HG02943 (cell line): ENCODE results near the gene AK2.
"Not testable (repeated sequence)": the region's sequence is repeated elsewhere in the genome, so short reads cannot be mapped to it uniquely, and the experiment has no call there.

Experiments
- ATAC-seq: cut with Tn5 transposase; IDR thresholded peaks from one replicate; pipeline ENCODE4 v1.9.1; 2021; ENCODE audit warnings: mild to moderate bottlenecking, low read depth, moderate library complexity; ENCODE audit not compliant: unreplicated experiment

AK2 gene

DNA sequence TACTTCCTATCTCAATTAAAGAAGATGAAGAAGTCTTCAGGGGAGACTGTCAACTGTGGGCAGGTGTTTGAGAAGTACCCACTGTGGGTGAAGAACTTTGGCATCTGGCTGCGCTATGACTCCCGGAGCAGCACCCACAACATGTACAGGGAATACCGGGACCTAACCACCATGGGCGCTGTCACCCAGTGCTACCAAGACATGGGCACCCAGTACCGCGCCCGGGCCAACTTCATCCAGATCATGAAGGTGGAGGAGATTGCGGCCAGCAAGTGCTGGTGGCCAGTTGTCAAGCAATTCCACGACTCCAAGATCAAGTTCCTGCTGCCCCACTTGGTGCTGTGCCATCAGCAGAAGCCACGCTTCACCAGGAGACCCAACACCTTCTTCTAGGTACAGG is 56.6 kb downstream of the AK2 start:
- no peak for ATAC-seq

- no peak for ATAC-seq
Measured at GRCh38 chr1:32978854-32979253, 57.8 kb downstream of the AK2 start.

DNA sequence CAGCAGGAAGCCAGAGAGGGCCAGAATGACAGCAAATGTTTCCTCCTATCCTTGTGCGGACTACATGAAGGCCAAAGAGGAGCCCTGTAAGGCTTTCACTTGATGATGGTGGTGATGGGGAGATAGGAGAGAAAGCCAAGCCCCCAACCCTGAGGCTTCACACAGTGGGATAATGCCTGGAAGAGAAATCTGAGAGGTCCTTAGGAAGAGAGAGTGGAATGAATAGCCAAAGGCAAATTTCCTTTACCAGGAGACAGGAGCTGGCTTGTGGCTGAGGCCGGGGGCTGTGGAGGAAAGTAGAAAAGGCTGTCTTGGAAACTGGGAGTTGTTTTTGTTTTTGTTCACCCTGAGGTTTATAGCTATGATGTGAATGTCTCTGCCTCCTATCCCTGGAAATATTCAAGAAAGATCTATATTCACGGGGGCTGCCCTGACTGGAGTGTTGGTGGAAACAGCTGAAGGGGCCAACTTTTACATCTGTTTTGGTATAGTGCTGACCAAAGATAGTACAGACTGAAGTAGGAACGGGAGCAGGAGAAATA is 59.1 kb downstream of the AK2 start:
- ATAC-seq: no peak

DNA sequence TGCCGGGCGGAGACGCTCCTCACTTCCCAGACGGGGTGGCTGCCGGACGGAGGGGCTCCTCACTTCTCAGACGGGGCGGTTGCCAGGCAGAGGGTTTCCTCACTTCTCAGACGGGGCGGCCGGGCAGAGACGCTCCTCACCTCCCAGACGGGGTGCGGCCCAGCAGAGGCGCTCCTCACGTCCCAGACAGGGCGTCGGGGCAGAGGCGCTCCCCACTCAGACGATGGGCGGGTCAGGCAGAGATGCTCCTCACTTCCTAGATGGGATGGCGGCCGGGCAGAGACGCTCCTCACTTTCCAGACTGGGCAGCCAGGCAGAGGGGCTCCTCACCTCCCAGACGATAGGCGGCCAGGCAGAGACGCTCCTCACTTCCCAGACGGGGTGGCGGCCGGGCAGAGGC is 61.6 kb downstream of the AK2 start:
- ATAC-seq: not testable (repeated sequence)

- ATAC-seq: not testable (repeated sequence)
Measured at GRCh38 chr1:32973458-32973857, 63.2 kb downstream of the AK2 start.

GRCh38 chr1:32972814-32973428 is 63.8 kb downstream of the AK2 start:
- ATAC-seq: no peak

DNA sequence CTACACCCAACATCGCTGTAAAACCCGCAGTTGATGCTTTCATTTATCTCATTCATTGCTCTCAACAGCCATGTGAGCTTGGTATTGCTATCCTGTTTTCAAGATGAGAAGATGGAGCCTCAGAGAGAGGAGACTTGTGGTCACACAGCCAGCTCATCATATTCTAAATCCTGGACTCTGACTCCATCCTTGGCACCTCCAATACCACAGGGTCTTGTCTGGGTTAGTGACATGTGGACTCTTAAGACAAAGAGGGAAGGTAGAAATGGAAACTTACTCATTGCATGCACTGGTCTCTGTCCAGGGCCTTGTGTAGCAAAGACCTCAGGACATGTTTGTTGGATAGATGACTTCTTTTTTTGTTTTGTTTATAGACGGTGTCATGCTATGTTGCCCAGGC is 65.1 kb downstream of the AK2 start:
- no peak for ATAC-seq

DNA sequence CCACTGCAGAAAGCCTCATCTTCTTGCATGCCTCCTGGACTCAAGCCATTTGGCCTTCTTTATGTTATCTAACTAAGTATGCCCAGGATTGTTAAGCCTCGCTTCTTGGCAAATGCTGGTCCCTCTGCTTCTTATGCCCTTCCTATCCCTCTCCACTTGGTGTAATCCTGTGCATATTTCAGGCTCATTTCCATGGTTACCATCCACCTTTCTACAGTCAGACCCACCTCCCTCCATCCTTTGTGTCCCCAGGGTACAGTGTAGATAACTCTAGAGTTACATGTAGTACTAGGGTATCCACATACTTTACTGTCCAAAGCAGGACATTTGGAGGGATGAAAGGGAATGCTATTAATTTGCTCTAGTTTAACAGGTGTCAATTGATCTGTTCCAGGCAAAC is 65.5 kb downstream of the AK2 start:
- no peak for ATAC-seq

- ATAC-seq: no peak
Measured at GRCh38 chr1:32969566-32969965, 67.1 kb downstream of the AK2 start.

DNA sequence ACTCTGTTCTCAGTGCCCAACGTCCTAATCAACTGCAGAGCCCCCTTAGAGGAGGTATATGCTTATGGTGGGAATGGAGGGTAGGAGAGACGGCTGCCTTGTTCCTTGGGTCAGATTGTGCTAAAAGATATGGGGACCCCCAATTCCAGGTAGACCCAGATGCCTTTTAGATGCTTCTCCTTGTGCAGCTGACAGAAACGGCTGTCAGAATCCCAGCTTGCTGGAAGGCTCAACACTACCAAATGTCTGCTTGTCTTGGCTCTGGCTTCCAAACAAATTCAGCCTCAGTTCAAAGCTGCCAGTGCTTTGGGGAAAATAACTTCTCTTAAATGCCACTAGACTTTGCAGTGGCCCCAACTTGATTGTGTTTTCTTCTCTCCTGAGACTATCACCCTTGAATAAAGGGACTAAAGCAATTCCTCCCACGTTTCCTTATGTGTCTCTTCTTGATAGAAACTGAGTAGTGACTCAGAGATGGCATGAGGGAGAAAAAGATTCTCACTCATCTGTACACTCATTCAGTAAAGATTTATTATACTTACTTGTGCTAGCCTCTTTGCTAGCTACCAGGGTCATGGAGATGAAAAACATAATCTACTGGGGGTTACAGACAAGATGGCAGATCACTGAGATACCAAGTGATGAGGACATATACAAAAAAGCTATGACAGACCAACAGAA is 68.7 kb downstream of the AK2 start:
- ATAC-seq: no peak

- no peak for ATAC-seq
Measured at GRCh38 chr1:32966900-32967299, 69.8 kb downstream of the AK2 start.

DNA sequence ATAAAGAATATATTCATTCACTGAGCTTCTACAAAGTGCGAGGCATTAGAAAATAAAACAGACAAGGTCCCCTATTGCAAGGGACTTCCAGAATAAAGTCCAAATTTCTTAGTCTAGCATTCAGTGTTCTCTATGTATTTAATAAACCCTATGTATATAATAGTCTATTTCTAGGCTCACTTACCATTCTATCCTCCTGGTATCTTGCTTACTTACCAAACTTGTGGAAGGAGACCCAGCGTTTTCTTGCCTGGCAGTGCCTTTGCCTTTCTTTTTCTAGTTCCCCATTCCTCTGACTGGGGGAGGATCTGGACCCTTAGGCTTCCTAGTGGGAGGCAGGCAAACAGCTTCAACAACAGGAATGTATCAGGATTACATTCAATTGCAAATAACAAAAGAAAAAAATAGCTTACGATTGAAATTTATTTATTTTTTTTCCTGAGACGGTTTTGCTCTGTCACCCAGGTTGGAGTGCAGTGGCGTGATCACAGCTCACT is 71.4 kb downstream of the AK2 start:
- no peak for ATAC-seq

DNA sequence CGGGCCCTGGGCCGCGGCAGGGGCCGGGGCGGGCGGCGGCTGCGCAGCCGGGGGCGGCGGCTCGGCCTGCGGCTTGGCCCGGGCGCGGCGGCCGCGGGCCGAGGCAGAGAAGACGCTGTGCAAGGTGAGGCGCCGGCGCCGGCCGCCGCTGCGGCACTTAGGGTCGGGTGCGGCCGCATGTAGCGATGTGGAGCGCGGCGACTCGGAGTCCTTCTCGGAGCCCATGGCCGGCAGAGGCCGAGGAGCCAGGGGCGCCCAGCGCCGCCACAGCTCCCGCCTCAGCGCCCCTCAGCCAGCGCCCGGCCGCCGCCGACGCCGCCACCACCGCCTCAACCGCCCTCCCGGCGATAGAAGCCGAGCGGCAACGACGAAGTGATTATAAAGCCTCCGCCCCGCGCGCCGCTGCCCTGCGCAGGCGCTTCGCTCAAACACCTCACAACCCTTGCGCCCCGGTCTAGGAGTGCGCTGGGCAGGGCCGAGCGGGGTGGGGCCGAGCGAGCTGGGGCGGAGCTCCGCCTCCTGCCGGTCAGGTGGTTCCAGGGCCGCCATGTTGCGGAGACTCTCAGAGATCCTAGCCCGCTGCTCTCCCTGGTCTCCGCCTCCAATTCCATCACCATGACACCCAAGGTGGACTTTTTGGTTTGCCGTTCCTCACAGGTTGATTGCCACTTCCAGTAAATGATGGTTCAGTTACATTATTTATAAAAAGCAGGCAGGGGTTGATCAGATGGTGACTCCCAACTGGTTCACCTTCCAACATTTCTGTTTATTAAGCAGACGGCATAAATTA is 72.0 kb downstream of the AK2 start, which contains the start of gene RNF19B:
TSS of gene RNF19B (minus strand) at position 349 of the 790 bp plus-strand sequence. CDS start at position 225, 124 bp downstream.
- ATAC-seq: peak; percentile 73

DNA sequence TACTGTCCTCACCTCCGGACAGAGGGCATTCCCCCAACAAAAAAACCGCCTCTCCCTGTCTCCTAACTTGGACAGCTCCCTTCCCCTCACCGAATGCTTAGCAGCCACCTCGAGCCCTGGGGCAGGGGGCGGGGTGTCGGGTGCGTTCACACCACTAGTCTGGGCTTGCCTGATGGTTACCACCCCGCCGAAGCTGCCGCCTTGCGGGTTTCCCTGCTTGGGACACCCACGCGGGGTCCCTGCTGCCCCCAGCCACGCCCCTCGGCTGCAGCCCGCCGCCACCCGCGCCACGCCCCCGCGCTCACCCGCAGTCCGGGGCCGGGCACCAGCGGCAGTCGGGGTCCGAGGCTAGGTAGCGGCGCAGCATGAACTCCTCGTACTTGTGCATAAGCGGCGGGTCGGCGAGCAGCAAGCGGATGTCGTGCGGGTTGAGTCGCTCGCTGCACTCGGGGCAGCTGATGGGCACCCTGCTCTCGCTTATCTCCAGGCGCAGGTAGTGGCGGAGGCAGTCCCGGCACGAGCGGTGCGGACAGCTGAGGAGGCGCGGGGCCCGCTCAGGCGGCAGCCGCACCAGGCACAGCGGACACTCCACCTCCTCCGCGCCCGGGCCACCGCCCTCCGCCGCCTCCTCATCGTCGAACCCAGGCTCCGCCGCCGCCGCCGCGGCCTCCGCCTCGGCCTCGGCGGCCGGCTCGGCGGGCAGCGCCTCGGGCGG is 72.8 kb downstream of the AK2 start:
- peak; percentile 13 for ATAC-seq

- no peak for ATAC-seq
Measured at GRCh38 chr1:32962248-32962896, 74.3 kb downstream of the AK2 start.

DNA sequence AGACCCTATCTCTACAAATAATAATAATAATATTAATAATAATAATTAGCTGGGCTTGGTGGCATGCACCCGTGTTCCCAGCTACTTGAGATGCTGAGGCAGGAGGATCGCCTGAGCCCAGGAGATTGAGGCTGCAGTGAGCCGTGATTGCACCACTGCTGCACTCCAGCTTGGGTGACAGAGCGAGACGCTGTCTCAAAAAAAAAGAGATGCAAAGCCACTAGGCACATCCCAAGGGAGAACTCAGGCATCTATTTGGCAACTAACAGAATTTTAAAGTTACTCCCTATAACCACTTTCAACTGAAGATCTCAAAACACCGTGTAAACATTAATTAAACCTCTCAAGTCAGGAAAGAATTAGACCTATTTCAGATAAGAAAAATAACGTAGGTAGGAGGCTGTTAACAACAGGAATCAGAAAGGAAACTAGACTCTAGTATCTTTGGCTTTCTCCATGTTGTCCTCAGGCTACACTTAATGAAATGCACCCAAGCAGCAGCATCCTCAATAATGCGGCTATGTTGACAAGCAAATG is 75.8 kb downstream of the AK2 start:
- ATAC-seq: no peak

DNA sequence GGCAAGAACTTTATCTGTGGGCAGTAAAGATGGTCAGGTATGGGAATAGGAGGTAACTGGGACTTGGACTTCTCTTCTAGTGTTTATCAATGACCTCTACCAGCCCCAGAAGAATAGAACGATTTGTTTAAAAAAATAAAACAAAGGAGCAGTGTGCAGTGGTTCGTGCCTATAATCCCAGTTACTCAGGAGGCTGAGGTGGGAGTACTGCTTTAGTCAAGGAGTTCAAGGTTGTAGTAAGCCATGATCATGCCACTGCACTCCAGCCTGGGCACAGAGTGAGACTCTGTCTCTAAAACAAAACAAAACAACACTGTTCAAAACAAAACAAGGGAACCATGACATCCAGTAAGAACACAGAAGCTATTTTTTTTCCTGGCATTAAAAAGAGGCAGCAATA is 76.3 kb downstream of the AK2 start:
- no peak for ATAC-seq

- no peak for ATAC-seq
Measured at GRCh38 chr1:32958827-32959226, 77.9 kb downstream of the AK2 start.
